ENCODE data around the gene SUPT20H. TPM values are rescaled to one million over a fixed set of nuclear protein-coding genes. Genes with fewer than 3 reads are reported as not detected.

SUPT20H gene
- total and polyA plus RNA-seq, 2 donors (not counting 1 experiment from before 2014, with no cell fraction given) = 43.8 to 93.7 TPM

DNA sequence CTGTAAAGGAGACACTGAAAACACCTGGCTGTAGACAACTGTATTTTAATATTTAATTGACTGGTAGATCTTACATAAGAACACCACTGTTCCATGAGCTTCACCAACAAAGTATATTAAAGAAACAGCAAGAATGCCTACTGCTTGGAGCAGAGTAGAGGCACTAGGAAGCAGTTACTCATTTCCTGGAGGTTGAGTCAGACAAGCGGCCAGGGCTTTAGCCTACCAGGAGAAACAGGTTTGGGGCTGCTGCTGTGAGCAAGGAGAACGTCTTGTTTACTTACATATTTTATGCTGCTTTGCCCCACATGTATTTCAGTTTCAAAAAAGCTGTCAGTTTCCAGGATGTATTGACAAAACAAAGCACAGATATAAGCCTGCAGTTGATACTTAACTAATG lies 93.7 kb downstream of the SUPT20H start:
- H3K27ac Mint-ChIP-seq = no peak overlapping the region
- TF ChIP-seq, protein P1, sequence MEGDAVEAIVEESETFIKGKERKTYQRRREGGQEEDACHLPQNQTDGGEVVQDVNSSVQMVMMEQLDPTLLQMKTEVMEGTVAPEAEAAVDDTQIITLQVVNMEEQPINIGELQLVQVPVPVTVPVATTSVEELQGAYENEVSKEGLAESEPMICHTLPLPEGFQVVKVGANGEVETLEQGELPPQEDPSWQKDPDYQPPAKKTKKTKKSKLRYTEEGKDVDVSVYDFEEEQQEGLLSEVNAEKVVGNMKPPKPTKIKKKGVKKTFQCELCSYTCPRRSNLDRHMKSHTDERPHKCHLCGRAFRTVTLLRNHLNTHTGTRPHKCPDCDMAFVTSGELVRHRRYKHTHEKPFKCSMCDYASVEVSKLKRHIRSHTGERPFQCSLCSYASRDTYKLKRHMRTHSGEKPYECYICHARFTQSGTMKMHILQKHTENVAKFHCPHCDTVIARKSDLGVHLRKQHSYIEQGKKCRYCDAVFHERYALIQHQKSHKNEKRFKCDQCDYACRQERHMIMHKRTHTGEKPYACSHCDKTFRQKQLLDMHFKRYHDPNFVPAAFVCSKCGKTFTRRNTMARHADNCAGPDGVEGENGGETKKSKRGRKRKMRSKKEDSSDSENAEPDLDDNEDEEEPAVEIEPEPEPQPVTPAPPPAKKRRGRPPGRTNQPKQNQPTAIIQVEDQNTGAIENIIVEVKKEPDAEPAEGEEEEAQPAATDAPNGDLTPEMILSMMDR (IDR thresholded peaks at IDR 0.05) = no peak
- no peak for TF ChIP-seq EZH2 (IDR thresholded peaks at IDR 0.05; ENCODE audit: borderline replicate concordance, insufficient read depth, low read depth, low read length, poor library complexity, severe bottlenecking)
- H3K36me3 ChIP-seq (replicated peaks in 1 of 2; ENCODE audit: control extremely low read depth in 1 of 2, control insufficient read depth in 1 of 2, extremely low read depth in 1 of 2, insufficient read depth in 2 of 2, low read length in 1 of 2) = peaks cover 14 to 61% of the 10 kb centered on the region in 2 experiments
- no peaks in the 10 kb centered on the region for H4K20me1 ChIP-seq (ENCODE audit: control insufficient read depth, insufficient read depth, low read length, poor library complexity, severe bottlenecking)
- no peaks in the 10 kb centered on the region for H3K27me3 Mint-ChIP-seq
- H3K9ac ChIP-seq (ENCODE audit: low read length) = no peak overlapping the region
- H3K4me3 ChIP-seq (ENCODE audit: control extremely low read depth in 1 of 5, extremely low read depth in 1 of 5, insufficient read depth in 1 of 5, low read depth in 2 of 5, low read length in 4 of 5) = no peak overlapping the region
- ATAC-seq (ENCODE audit: low read depth) (no peak), DNase-seq (no peak)
- H3K27me3 ChIP-seq (replicated peaks in 1 of 4; ENCODE audit: control extremely low read depth in 1 of 4, control insufficient read depth in 3 of 4, insufficient read depth in 4 of 4, low read length in 3 of 4) = no peaks in the 10 kb centered on the region
- POLR2A ChIA-PET = no interaction called here
- H3K9me3 ChIP-seq (ENCODE audit: control extremely low read depth in 1 of 3, control insufficient read depth in 2 of 3, insufficient read depth in 1 of 3, low read length in 2 of 3) = no peaks in the 10 kb centered on the region
- H3K4me2 ChIP-seq (replicated peaks; ENCODE audit: low read depth, low read length, poor library complexity, severe bottlenecking) = no peak overlapping the region
- no peaks in the 10 kb centered on the region for H3K9me3 Mint-ChIP-seq (ENCODE audit: insufficient read depth)
- H3K27ac ChIP-seq (ENCODE audit: low read length in 2 of 2) = no peak overlapping the region
- H3K79me2 ChIP-seq (ENCODE audit: control insufficient read depth, insufficient read depth, low read length) = no peaks in the 10 kb centered on the region
- intact Hi-C loops (cut with micrococcal nuclease) = no loop called here
- no peak overlapping the region for H3K4me3 Mint-ChIP-seq
- WGBS (ENCODE audit: insufficient coverage) = 100% methylated on average over 1 of the region's 2 CpGs
- no peak overlapping the region for H2AFZ ChIP-seq (ENCODE audit: insufficient read depth, low read depth, low read length, poor library complexity, severe bottlenecking)
- H3K4me1 ChIP-seq (ENCODE audit: control insufficient read depth in 2 of 2, insufficient read depth in 2 of 2, low read length in 2 of 2) = no peaks in the 10 kb centered on the region
- H3K4me1 Mint-ChIP-seq = no peaks in the 10 kb centered on the region
- CTCF ChIA-PET = no interaction called here

DNA sequence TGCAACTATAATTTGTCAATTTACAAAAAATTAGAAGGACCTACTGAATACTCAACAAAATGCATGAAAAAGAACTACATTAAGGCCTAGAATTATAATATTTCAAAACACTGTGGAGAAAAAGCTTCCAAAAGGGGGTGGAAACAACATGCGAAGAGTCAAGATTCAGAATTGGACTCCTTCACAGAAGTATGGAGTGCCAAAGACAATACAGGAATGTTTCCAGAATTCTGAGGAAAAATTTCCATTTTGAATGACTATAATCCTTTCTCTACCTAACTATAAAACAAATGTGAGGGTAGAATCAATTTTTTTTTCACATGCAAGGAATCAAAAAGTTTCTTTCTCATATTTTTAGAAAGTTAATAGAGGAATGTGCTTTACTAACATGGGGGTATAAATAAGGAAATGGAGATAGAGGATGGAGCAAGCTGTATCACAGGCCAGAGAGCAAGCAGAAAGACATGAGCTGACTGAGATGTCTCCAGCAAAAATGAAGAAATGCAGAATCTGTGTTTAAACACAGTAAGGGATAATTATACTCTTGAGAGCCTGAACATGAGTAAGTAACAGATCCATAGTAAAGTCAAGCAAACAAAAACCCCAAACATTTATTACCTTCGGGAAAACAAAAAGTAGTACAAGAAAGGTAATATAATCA lies 99.9 kb downstream of the SUPT20H start:
- Mint-ChIP-seq H3K27ac (no peak overlapping the region), H3K4me1 (peaks cover 2% of the 10 kb centered on the region), H3K4me3 (no peak overlapping the region), H3K27me3 (no peaks in the 10 kb centered on the region), H3K9me3 (ENCODE audit: insufficient read depth) (no peaks in the 10 kb centered on the region)
- no CpG with 5 or more reads among the region's 2 CpGs for WGBS (ENCODE audit: insufficient coverage)
- no peaks in the 10 kb centered on the region for H4K20me1 ChIP-seq (ENCODE audit: control insufficient read depth, insufficient read depth, low read length, poor library complexity, severe bottlenecking)
- H3K9ac ChIP-seq (ENCODE audit: low read length) = no peak overlapping the region
- no peak for DNase-seq
- POLR2A ChIA-PET = no interaction called here
- H3K27ac ChIP-seq (ENCODE audit: low read length in 2 of 2) = no peak overlapping the region
- no peaks in the 10 kb centered on the region for H3K9me3 ChIP-seq (ENCODE audit: control extremely low read depth in 1 of 3, control insufficient read depth in 2 of 3, insufficient read depth in 1 of 3, low read length in 2 of 3)
- H3K79me2 ChIP-seq (ENCODE audit: control insufficient read depth, insufficient read depth, low read length) = no peaks in the 10 kb centered on the region
- CTCF ChIA-PET = no interaction called here
- H3K4me1 ChIP-seq (ENCODE audit: control insufficient read depth in 2 of 2, insufficient read depth in 2 of 2, low read length in 2 of 2) = peaks cover 0 to 4% of the 10 kb centered on the region in 2 donors
- intact Hi-C loops (cut with micrococcal nuclease) = no loop called here
- H3K4me2 ChIP-seq (replicated peaks; ENCODE audit: low read depth, low read length, poor library complexity, severe bottlenecking) = no peak overlapping the region
- no peak for TF ChIP-seq EZH2 (IDR thresholded peaks at IDR 0.05; ENCODE audit: borderline replicate concordance, insufficient read depth, low read depth, low read length, poor library complexity, severe bottlenecking)
- TF ChIP-seq, protein P1 (IDR thresholded peaks at IDR 0.05) = no peak
- no peak for ATAC-seq (ENCODE audit: low read depth)
- no peaks in the 10 kb centered on the region for H3K27me3 ChIP-seq (replicated peaks in 1 of 4; ENCODE audit: control extremely low read depth in 1 of 4, control insufficient read depth in 3 of 4, insufficient read depth in 4 of 4, low read length in 3 of 4)
- no peak overlapping the region for H3K4me3 ChIP-seq (ENCODE audit: control extremely low read depth in 1 of 5, extremely low read depth in 1 of 5, insufficient read depth in 1 of 5, low read depth in 2 of 5, low read length in 4 of 5)
- no peak overlapping the region for H2AFZ ChIP-seq (ENCODE audit: insufficient read depth, low read depth, low read length, poor library complexity, severe bottlenecking)
- peaks cover 9 to 39% of the 10 kb centered on the region in 2 experiments for H3K36me3 ChIP-seq (replicated peaks in 1 of 2; ENCODE audit: control extremely low read depth in 1 of 2, control insufficient read depth in 1 of 2, extremely low read depth in 1 of 2, insufficient read depth in 2 of 2, low read length in 1 of 2)

Data from B cell (primary cell).